Muscle of back (tissue), 11 donors: ENCODE results near the gene KLHL22. TPM values are rescaled to one million over a fixed set of nuclear protein-coding genes. Genes with fewer than 3 reads are reported as not detected.
"Not testable (repeated sequence)": the region's sequence is repeated elsewhere in the genome, so short reads cannot be mapped to it uniquely, and the experiment has no call there.

Experiments used
- DNase-seq, 3 donors: peaks; one replicate each; pipeline versions ENCODE4 v3.0.0 to v3.0.0-alpha.2; 2013
- polyA plus RNA-seq, 10 donors: library from polyadenylated mRNA; unstranded; fragments of 120-200 nt; gene quantifications; one replicate each; pipeline ENCODE4 v1.2.1, GENCODE V29; 2013; ENCODE audit not compliant: insufficient read length in 10 of 10

KLHL22 gene
- polyA plus RNA-seq, 10 donors: 27.6 to 38.3 (median 31.8) TPM

DNA sequence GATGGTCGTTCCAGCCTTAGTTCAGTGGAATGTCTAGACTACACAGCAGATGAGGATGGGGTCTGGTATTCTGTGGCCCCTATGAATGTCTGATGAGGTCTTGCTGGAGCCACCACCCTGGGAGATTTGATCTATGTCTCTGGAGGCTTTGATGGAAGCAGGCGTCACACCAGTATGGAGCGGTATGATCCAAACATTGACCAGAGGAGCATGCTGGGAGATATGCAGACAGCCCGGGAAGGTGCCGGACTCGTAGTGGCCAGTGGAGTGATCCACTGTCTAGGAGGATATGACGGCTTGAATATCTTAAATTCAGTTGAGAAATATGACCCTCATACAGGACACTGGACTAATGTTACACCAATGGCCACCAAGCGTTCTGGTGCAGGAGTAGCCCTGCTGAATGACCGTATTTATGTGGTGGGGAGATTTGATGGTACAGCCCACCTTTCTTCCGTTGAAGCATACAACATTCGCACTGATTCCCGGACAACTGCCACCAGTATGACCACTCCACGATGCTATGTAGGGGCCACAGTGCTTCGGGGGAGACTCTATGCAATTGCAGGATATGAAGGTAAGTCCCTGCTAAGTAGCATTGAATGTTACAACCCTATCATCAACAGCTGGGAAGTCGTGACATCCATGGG is 44.3 kb downstream of the KLHL22 start:
- DNase-seq: not testable (repeated sequence)

DNA sequence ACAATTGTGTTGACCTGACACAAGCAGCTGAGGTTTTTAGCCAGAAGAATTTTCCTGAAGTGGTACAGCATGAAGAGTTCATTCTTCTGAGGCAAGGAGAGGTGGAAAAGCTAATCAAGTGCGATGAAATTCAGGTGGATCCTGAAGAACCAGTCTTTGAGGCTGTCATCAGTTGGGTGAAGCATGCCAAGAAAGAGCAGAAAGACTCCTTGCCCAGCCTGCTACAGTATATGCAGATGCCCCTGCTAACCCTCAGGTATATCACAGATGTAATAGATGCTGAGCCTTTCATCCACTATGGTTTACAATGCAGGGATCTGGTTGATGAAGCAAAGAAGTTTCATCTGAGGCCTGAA is 45.1 kb downstream of the KLHL22 start:
- DNase-seq: no peak

DNA sequence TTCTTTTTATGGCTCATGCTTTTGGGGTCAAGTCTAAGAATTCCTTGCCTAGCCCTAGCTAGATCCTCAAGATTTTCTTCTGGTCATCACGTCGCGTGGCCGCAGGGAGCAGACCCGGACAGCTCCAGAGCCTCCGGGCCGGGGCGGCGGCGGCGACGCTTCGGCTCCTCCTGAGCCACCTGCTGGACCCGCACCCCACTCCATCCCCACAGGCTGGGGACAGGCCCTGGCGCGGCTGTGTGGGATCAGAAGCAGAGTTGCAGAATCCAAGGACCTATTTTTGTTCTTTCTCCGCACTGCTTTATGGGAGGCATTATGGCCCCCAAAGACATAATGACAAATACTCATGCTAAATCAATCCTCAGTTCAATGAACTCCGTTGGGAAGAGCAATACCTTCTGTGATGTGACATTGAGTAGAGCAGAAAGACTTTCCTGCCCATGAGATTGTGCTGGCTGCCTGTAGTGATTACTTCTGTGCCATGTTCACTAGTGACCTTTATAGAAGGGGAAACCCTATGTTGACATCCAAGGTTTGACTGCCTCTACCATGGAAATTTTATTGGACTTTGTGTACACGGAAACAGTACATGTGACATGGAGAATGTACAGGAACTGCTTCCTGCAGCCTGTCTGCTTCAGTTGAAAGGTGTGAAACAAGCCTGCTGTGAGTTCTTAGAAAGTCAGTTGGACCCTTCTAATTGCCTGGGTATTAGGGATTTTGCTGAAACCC is 45.6 kb downstream of the KLHL22 start:
- DNase-seq: no peak

DNA sequence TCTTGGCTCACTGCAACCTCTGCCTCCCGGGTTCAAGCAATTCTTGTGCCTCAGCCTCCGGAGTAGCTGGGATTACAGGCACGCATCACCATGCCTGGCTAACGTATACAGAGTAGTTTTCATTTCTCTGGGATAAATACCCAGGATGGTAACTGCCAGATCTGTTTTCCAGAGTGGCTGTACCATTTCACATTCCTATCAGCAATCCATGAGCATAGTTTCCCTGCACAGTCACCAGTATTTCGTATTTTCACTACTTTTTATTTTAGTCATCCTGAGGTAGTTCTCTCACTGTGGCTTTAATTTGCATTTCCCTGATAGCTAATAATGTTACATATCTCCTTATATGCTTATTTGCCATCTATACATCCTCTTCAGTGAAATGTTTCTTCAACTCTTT is 47.0 kb downstream of the KLHL22 start:
- no peak for DNase-seq

DNA sequence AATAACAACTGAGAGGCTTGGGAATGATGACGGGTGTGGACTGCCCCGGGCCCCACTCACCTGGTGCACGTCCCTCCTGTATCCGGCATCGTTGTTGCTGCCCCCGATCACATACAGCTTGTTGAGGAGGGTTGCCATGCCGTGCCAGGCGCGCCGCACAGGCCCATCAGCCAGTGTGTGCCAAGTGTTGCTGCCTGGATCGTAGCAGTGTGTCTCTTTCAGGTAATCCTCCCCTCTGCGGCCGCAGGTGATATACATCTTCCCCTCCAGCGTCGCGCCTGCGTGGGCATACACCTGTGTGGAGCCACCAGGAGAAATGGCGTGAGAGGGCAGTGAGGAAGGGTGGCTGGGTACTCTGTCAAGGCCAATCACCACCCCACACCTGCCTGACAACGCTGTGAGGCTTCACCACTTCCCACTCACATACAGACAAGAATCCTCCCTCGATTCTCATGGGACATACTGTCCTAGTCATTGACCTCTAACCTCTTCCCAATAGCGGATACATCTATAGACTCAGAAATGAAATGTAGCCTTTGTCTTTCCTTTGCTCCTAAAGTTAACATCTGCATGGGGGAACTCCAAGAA is 49.1 kb downstream of the KLHL22 start:
- DNase-seq: no peak

DNA sequence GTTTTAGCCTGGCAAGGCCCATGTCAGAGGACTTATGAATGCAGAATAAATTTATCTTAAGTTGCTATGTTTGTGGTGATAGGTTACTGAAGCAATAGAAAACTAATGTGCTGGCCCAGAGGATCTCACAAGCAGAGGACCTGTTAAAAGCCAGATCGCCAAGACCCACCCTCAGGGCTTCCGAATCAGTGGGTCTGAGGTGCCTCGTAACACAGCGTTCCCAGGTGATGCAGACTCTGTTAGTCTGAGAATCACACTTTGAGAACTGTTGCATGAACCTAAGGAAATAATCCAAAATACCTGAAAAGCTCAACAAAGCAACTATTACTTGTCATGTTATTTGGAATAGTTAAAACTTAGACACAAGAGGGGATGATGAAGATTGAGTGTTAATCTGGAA is 51.3 kb downstream of the KLHL22 start:
- DNase-seq: no peak

DNA sequence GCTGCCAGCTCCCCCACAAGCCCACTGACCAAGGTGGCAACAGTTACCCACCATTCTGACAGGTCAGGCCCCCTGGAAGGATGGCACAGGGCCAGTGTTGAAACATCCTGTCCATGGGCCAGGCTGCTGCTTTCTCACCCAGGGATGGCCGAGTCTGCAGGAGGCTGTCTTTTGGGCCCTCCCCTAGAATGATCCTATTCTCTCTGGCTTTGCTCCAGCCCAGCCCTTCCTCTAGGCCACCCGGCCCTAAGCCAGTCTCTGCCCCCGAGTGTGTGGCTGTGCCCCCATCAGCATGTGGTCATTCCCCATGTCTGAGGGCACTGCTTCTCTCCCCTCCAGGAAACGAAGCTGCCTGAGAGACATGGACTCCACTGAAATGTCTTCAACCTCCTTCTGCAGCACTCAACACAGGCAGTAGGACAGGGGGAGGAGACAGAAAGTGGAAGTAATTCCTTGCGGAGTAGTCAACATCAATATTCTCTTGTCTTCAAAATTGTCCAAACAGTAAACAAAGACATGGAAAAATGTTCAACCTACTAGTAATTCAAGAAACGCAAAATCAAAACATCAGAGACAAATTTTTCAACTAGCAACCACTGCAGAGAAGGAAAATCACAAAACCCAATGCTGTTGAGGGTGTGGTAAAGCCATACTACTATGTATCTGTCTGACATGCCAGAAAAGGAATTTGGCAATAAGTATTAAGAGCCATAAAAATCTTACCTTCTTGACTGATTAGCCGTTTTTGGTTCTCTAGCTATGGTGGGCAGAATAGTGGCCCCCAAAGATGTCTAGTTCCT is 52.9 kb downstream of the KLHL22 start:
- no peak for DNase-seq

DNA sequence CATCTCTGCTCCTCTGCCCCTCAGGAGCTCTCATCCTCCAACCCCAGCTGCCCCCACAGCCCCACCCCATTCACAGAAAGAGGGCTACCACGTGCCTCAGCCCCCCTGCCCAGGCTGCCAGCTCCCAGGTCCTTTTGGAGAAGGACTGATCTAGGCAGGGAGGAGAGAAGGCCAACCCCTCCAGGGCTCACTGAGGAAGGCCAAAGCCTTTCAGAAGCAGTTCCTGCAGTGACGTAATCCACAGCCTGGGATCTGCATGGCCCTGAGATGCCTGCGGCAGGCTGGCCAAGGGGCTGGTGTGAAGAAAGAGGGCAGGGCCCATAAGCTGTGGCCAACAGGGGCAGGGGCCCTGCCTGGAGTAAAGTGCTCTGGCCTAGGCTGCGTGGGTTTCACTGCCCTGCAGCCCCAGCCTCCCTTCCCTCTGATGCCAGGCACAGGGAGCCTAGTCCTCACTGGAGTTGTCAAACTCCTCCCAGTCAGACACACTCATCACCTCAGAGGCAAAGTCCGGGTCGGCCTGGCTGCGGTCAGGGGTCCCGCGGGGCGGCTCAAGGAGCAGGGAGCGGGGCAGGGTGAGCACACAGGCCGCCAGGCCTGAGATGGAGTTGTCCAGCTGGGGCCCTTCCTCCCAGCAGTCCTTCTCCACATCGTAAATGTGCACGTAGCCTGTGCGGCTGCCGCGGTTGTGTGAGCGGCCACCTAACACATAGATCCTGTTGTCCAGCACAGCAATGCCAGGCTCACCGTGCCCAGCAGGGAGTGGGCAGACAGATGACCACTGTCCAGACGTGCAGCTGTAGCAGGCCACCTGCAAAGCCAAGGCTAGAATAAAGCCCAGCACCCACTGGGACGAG is 53.7 kb downstream of the KLHL22 start:
- peak in 1 of 3 donors; percentile 52 for DNase-seq

DNA sequence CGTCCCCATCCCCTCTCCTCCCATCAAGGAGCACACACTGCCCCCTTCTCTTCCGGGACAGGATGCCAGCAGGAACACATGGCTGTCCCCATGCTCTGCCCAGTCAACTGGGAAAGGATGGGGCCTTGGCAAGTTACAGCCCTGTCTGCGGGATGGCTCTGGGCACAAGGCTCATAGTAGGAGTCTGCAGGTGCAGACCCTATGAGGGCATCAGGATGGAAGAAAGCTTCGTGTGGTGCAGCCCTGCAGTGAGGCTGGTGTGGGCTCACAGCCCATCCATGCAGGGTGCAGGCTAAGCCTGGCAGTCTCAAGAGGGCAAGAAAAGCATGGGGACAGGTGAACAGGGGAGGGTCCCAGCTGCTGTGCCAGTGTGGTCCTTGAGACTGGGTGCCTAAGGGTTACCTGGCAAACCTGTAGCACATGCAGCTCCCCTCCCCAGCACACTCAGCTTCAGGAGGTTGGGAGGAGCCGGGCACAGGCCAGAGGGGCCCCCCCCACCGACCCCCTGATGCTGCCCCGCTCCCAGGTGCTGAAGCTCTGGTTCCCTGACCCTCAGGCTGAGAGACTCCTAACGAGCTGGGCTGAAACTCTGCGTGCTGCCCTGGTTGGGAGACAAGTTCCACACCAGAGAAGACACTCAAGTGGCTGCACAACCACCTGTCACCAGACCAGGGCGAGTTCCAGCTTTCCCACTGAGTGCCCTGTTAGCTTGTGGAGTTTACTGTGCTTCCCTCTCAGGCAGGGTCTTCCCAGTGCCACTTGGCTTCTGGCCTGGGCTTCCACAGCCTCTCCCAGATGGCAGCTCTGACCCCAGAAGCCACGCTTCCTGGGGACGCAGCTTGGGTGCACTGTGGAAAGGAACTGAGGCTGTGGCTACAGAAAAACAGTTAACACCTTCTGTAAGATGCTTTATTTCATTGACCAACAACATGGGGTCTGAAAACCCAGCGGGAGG is 54.7 kb downstream of the KLHL22 start:
- DNase-seq: no peak

DNA sequence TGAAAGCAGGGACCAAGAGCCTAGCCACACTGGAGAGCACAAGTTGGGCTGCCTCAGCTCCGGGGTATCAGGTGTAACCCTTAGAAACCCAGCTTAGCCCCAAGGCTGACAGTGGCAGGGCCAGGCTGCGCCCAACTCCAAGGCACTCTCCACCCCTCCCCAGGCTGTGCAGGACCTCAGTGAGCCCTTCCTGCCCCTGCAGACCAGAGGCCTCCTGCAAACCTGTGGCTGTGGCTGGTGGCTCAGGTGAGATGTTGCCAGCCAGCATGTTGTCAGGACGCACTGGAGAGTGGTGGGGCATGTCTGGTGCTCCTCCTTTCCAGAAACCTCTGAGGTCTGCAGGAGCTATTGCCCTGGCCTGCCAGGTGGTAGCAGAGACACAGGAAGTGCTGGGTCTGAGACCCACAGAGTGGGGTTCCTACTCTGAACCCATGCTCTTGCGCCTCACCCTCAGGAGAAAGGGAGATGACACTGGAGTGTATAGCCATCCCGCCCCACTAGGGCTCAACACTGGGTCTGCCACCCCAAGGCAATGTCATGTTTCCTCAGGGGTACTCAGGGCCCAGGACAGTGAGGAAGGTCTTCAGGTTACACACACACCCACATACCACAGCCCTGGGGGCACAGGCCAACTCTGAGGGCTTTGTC is 55.5 kb downstream of the KLHL22 start:
- DNase-seq: no peak

DNA sequence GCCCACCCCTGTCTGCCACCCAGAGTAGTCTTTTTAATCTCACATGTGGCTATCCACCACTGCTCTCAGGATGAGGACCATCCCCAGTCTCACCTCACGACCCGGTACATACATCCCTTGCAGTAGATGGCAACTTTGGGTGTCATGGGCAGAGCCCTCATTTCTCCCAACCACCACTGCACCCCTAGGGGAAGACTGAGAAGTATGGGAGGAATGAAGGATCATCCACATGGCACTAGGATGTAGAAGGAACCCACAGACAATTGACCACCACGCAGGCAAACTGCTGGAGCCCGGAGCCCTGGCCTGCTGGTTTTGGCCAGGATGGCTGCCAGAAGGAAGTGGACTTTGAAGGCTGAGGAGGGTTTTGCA is 56.1 kb downstream of the KLHL22 start:
- DNase-seq: no peak

DNA sequence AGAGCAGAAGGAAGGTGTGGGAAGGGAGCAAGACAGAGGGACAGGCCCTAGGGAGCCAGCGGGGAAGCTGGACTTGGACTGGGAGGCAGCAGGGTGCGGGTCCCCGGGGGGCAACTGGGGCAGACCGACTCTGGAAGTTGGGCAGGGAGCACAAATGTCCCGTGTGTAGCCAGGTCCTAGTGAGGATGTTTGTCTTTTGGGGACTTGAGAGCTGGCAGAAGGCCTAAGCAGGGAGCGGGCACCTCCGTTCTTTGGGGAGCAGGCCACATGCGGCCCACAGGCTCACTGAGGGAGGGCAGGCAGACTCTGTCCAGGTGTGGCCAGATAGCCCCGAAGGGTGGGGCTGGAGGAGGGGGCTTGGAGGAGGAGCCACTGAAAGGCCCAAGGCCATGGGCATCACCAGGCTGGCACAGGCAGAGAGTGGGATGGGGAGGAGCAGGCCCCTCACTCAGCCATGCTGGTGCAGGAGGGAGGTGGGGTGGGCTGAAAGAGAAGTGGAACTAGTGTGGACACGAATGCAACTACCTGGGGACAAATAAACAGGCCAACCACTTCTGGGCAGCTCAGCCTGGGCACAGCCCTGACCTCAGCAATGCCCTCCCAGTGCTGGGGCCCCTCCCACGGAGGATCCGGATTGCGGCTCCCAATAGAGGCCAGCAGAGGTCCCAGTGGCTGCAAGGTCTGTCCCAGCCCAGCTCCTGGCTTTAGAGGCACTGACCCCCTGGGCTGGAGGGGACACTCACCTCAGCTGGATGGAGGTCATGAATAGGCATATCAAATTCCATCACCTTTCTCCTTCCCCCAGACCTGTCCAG is 56.7 kb downstream of the KLHL22 start:
- DNase-seq: no peak

DNA sequence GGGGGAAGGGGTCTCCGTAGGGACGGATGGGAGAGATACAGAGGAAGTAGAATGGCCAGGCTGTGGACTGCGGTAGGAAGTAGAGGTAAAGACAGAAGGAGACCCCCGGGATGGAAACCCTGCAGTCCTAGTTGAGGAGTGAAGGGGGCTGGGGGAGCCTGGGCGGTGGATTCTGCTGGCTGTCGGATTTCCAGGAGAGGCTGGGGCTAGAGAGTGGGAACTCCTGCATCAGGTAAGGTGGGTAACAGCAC is 57.2 kb downstream of the KLHL22 start:
- no peak for DNase-seq

DNA sequence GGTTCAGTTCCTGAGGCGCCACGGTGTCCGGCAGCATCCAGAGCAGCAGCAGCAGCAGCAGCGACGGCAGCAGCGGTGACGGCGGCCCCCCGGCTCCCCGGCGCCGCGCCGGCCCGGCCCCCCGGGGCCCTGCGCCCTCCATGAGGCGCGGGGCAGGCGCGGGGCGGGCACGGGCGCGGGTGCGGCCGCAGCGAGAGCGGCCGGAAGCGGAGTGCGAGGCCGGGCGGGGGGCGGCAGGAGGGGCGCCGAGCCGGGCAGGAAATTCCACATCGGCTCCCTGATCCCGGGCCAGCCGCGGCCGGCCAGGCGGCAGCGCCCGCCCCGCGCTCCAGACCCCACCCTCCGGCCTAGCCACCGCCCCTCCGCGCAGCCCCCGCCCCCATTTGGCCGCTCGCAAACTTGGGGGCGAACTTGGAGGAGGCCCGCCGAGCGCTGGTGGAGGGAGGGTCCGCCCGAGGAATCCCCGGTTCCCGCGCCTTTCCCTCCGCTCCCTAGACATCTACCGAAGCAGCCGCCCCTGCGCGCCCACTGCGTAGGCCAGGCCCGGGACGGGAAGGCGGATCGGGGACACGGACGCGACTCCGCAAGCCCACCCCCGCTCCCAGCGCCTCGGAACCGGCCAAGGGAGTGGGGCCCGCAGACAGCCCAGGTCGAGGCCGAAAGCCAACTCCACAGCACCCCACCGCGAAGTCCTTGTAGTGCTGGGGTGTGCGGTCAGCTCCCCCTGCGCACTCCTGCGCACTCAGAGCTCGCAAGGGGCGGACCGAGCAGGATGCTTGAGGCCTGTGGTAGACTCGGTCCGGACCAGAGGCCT is 57.8 kb downstream of the KLHL22 start, which contains the start of gene SCARF2:
Gene SCARF2, minus strand, starts transcription at position 213 of the 814 bp plus-strand sequence. Its CDS starts 71 bp downstream, at position 142.
- DNase-seq: peak; percentile 64 to 92 (median 84)

DNA sequence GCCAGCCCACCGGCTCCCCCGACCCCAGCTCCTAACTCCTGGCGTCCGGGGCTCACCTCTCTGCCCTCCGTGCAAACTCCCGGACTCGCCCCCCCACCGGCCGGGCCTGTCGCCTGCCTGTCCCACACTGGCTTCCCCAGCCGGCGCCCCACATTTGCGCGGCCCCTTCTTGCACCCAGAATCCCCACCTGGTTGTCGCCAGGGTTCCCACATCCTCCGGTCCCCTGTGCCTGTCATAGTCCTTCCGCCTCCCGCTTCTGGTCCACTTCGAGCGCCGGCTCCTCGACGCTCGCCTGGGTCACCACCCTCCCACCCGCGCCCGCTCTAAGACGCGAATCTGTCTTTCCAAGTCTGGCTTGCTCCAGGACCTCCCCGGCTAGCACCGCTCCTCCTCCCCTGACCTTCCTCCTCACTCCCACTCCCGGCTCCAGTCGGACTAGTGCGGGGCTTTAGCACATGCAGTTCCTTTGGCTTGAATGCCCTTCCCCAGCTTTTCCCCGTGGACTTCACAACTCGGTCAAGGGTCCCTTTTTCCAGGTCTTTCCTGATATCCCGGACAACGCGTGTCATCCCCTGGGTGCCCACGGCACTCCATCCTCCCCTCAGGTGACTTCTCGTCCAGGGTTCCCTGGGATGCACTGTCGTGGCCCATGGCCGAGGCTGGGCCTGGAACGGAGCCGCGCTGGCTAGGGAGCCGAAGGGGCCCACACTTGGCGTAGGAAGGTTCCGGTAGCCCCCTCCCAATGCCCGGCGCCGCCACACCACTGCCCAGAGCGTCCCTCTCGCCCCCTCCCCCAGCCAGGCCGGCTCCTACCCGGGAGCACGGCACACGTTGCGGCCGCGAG is 58.6 kb downstream of the KLHL22 start:
- DNase-seq: peak in 2 of 3 donors; percentile 37 to 81

DNA sequence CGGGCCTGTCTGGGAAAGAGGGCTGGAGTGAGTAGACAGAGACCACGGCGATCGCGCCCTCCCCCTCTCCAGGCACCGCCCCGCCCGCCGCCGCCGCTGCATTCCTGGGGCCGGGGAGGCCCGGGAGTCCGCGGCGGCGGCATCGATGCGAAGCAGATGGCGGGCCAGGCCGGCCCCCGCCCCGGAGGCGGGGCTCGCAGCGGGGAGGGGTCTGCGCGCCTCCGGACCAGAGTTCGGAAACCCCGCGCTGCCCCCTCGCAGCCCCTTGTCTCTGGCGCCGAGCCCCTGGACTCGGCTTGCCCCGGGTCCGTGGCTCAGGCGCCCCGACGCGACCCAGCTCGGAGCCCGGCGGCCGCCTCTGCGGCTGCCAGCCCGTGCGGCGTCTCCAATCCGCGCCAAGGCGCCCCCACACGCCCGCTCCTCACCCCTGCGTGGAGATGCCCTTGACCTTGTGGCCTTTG is 59.3 kb downstream of the KLHL22 start:
- peak in 2 of 3 donors; percentile 64 to 80 for DNase-seq
